Epithelial cell of proximal tubule (primary cell): ENCODE measurements around the gene PRELID3B. TPM values are rescaled to one million over a fixed set of nuclear protein-coding genes. Genes with fewer than 3 reads are reported as not detected.

ENCODE experiments used
- DNase-seq: peaks from one replicate; pipeline ENCODE4 v3.0.0-alpha.2; 2011; ENCODE audit warnings: low read depth
- H3K4me3 ChIP-seq: 2 replicates; pipeline ENCODE4 v1.5.1; 2011; ENCODE audit warnings: low read depth, mild to moderate bottlenecking, low read length
- total RNA-seq: library from RNA; depleted of rRNA; stranded (reverse); fragments of >200 nt; gene quantifications from 2 replicates; pipeline ENCODE4 v1.2.3, GENCODE V29; 2015
- TF ChIP-seq, protein P1 (sequence below): conservative IDR thresholded peaks from 2 replicates; pipeline ENCODE4 v1.5.1; 2012; ENCODE audit warnings: low read depth, mild to moderate bottlenecking, low read length

PRELID3B gene
- total RNA-seq, 1 donor from 2014 or later: 76.3 TPM

- no peak for DNase-seq
- no peak overlapping the region for H3K4me3 ChIP-seq
- TF ChIP-seq, protein P1, sequence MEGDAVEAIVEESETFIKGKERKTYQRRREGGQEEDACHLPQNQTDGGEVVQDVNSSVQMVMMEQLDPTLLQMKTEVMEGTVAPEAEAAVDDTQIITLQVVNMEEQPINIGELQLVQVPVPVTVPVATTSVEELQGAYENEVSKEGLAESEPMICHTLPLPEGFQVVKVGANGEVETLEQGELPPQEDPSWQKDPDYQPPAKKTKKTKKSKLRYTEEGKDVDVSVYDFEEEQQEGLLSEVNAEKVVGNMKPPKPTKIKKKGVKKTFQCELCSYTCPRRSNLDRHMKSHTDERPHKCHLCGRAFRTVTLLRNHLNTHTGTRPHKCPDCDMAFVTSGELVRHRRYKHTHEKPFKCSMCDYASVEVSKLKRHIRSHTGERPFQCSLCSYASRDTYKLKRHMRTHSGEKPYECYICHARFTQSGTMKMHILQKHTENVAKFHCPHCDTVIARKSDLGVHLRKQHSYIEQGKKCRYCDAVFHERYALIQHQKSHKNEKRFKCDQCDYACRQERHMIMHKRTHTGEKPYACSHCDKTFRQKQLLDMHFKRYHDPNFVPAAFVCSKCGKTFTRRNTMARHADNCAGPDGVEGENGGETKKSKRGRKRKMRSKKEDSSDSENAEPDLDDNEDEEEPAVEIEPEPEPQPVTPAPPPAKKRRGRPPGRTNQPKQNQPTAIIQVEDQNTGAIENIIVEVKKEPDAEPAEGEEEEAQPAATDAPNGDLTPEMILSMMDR: no peak
Measured at GRCh38 chr20:59069026-59069425, 26.4 kb upstream of the PRELID3B start.

GRCh38 chr20:59068534-59068933 lies 25.9 kb upstream of the PRELID3B start:
- H3K4me3 ChIP-seq: no peak overlapping the region
- DNase-seq: no peak
- TF ChIP-seq, protein P1: no peak

DNA sequence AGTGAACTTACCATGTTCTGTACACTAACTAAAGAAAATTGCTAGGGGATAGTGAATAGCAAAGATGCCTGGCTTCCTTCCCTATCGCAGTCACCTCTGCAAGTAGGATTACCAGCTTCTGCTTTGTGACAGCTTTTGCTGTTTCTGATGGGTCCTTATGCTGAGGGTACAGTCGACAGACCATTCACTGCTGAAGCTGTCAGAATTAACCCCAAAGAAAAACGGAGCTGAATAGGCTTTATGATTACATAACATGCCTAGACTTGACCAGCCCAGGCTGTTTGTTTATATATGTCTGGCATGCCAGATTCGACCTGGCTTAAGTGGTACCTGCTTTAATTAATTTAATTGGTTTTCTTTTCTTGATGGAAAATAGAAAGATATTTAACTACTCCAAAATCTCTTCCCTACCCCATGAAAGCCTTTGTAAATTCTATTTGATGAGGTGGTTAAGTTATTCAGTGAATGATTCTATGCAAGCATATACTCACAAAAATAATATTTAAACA lies 21.7 kb upstream of the PRELID3B start:
- no peak overlapping the region for H3K4me3 ChIP-seq
- TF ChIP-seq, protein P1: no peak
- no peak for DNase-seq

DNA sequence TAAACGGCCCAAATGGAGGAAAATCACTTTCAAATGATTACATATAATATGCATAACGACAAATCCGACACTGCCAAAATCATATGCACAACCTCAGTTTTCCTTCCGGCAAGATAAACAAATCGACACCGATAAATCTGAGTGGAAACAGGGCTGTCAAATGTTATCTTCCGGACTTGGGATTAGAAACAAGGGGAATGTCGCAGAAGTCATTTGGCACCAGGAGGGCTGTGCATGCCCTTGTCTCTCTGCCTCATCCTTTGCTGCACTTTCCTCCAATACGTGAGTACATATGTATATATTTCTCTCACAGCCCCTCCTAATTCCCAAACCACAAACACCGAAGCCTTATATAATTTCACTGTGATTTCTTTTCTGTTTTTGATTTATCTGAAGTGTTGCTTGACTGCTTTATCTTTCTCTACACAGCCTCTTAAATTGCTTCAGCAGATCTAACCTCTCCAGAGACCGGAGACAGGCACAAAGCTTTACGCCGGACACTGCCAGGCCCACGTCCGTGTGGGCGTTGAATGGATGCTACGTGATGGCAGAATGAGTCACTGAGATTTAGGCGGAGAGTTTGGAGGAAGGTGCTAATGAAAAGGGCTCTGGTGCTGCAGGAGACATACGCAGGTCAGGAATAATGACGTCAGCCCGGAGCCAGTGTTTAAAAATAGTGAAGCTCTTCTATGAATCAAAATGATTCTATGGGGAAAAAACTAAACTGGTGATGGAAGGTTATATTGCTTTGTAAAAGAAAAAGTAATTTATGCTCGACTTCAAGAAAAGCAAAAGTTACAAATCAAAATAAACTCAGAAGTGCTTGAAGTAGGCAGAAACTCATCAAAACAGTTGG lies 21.0 kb upstream of the PRELID3B start:
- DNase-seq: no peak
- TF ChIP-seq, protein P1: no peak
- no peak overlapping the region for H3K4me3 ChIP-seq

GRCh38 chr20:59062081-59062480 lies 19.5 kb upstream of the PRELID3B start:
- no peak overlapping the region for H3K4me3 ChIP-seq
- TF ChIP-seq, protein P1: no peak
- no peak for DNase-seq

DNA sequence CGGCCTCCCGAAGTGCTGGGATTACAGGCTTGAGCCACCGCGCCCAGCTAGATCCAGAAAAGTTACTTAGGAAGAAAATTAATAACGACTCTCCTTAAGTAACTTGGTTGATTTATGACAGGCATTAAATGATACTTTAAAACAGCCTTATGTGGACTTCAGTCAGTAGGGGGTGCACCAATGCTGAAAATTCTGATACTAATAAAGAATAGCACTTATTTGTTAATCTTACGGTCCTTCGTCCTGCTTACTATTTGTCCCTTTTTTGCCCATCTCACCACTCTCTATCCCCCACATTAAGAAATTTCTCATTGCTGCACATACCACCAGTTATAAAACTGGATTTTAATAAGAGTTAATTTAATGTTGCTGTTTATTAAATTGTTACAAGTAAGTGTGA lies 12.7 kb upstream of the PRELID3B start:
- DNase-seq: no peak
- H3K4me3 ChIP-seq: no peak overlapping the region
- TF ChIP-seq, protein P1: peak; percentile 43

DNA sequence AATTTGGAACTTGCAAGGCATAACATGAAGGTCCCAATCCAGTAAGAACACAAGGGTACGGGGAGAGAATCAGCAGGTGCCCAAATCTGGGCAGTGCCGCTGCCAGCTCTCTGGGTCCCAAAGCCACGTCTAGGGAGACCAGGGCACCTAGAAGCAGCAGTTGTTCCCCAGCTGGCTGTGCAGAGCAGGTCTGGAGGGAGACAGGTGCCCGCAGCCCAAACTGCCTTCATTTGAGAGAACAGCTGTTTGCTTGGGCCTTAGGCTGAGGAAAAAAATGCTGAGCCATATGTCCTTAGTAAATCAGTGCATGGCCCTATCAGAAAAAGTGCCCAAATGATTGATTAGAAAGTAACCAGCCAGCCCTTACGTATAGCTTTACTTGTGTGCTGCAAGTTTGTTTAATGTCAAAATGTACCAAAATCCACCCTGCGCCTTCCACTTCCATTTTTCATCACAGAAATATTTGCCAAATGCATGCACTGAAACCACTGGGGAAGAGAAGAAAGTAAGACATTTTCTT lies 9.1 kb upstream of the PRELID3B start:
- TF ChIP-seq, protein P1: no peak
- DNase-seq: no peak
- H3K4me3 ChIP-seq: no peak overlapping the region
